GM13977 (cell line): ENCODE results near the gene FBN1.

Experiments
- DNase-seq: peaks from one replicate; pipeline ENCODE4 v3.0.0; 2012; ENCODE audit warnings: low spot score
- in situ Hi-C: fragments of 300-500 bp; cut with MboI; formaldehyde crosslinking; loops from one replicate; pipeline ENCODE4 v1.12.0; 2022; ENCODE audit warnings: low sequenced_read_pairs, low pct_unique_long_range_greater_than_20kb, mixed read lengths, inconsistent platforms; ENCODE audit not compliant: unreplicated experiment
- TF ChIP-seq, protein P1 (sequence below): IDR thresholded peaks from 2 replicates; pipeline ENCODE4 v1.5.1; 2012; ENCODE audit warnings: mild to moderate bottlenecking, control low read depth; ENCODE audit not compliant: insufficient read depth; ENCODE audit errors: extremely low read depth, missing control alignments

FBN1 gene

DNA sequence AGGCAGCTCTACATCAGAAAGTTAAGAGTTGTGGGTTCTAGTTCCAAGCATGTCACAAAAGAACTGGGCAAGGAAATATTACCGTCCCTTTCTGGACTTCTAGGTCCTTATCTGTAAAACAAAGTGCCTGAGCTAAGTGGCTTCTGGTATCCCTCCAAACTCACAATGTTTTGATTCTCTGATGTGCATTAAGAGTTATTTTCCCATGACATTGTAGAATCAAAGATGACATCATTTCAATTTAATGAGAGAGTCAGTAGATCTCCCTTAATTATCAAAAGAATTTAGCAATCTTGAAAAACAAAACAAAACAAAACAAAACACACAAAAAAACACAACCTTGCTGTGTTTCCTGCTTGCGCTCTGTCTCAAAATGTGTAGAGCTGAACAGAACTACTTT, 225.6 kb downstream of the FBN1 start:
- DNase-seq = no peak
- in situ Hi-C loops = no loop called here
- TF ChIP-seq, protein P1, sequence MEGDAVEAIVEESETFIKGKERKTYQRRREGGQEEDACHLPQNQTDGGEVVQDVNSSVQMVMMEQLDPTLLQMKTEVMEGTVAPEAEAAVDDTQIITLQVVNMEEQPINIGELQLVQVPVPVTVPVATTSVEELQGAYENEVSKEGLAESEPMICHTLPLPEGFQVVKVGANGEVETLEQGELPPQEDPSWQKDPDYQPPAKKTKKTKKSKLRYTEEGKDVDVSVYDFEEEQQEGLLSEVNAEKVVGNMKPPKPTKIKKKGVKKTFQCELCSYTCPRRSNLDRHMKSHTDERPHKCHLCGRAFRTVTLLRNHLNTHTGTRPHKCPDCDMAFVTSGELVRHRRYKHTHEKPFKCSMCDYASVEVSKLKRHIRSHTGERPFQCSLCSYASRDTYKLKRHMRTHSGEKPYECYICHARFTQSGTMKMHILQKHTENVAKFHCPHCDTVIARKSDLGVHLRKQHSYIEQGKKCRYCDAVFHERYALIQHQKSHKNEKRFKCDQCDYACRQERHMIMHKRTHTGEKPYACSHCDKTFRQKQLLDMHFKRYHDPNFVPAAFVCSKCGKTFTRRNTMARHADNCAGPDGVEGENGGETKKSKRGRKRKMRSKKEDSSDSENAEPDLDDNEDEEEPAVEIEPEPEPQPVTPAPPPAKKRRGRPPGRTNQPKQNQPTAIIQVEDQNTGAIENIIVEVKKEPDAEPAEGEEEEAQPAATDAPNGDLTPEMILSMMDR = no peak

GRCh38 chr15:48418343-48418742, 227.2 kb downstream of the FBN1 start:
- in situ Hi-C loops = no loop called here
- DNase-seq = no peak
- TF ChIP-seq, protein P1 = no peak

DNA sequence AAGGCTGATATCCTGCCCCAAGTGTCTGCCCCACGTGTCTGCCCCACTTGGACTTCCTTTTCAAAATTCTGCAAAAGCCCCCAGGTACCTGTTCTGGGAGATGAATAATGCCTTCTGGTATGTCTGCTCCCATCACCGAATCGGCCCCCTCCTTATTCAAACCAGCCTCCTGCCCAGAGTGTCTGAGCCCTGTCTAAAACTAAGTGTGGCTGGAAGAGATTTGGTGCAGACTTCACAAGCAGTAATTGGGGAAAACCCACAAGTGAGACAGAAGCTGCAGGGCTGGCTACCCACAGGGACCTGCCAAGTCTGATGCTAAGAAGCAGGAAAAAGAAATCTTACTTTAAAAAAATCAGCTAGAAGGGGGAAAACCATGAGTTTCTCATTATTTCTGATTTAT, 229.2 kb downstream of the FBN1 start:
- TF ChIP-seq, protein P1 = no peak
- no peak for DNase-seq
- in situ Hi-C loops = no loop called here

DNA sequence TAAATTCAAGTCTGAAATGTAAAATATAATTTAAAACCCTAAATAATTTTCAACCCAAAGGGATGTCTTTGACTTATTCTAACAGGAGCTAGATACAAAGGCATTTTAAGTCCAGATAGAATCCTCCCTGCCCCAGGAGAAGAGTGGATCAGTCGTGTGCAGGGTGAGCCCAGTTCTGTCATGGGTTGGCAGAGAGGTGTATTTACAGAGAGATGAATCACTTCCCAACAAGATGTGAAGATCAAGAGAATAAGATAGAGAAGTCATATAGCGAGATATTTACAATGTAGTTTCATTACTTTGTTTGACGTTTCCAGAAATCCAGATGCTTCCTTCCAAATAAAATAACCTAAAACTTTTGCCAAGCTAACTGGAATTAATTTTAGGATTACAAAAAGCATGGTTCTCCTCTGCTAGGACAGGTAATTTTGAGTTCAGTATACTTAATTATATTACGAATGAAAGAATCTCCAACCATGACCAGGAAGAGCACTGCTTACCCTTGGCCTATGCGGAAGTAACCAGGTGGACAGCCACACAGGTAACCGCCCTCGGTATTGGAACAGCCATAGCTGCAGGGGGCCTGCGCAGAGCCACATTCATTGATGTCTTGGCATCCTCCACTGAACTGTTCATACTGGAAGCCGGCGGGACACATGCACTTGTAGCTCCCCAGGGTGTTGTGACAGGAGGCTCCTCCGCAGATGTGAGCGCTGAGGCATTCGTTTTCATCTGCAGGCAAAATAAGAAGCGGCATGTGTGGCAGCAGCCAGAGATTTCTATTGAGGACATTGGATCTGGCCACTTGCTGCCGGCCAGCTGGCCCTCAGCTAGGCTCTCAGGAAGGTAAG, 230.2 kb downstream of the FBN1 start:
- in situ Hi-C loops = no loop called here

DNA sequence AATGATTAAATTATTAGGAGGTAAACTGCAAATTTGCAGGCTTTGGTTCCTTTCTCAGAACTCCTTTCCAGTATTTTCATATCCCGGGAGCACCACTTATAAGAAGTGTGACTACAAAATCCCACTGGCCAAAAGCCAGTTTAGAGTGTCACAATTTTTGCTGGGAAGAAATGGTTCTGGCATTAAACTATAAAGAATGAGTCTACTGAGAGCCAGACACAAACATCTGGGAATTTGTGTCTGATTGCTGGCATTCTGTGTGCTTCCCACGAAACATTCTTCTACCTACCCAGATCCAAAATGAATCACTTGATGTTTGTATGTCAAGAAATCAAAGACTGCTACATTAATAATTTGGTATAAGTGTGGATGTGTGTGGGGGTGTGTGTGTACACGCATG, 231.5 kb downstream of the FBN1 start:
- no peak for DNase-seq
- TF ChIP-seq, protein P1 = no peak
- in situ Hi-C loops = no loop called here

More for the DNA sequence above, 230.2 kb downstream of the FBN1 start:
- TF ChIP-seq, protein P1 = no peak
- no peak for DNase-seq

DNA sequence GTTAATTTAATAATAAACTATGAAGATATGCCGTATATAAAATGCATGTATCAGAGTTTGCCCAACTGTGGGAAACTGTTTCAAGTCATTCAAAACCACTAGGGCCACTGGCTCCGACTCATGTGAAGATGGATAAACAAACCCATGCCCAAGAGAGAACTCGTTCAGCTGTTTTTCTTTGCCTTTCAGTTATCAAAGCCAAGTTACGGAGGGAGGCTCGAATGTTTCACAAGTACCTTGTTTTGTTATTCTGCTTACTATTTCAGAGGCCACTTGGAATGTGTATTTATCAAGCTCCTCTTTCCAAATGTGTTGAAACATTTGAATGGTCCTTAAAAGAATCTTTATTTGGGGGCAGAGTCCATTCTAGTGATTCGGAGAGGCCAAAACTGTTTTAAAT, 232.2 kb downstream of the FBN1 start:
- in situ Hi-C loops = no loop called here
- DNase-seq = no peak

More for the DNA sequence above, 232.2 kb downstream of the FBN1 start:
- TF ChIP-seq, protein P1 = no peak
